Measurements from ENCODE around the gene KIF1A.

- no peak for TF ChIP-seq EZH2 (IDR thresholded peaks at IDR 0.05; ENCODE audit: low read depth, low read length, severe bottlenecking)
- no peak for TF ChIP-seq CTCF (IDR thresholded peaks at IDR 0.05; ENCODE audit: control extremely low read depth in 1 of 3, insufficient read depth in 1 of 3, low read depth in 1 of 3, low read length in 3 of 3)
- no peak for TF ChIP-seq RAD21 (IDR thresholded peaks at IDR 0.05 in 1 of 2, conservative IDR thresholded peaks at IDR 0.05 in 1 of 2; ENCODE audit: low read depth in 2 of 2, low read length in 2 of 2)
- TF ChIP-seq NRF1 (IDR thresholded peaks at IDR 0.05; ENCODE audit: low read depth, low read length), result no peak
- no peak for TF ChIP-seq E2F6 (IDR thresholded peaks at IDR 0.05)
These were observed 26.5 kb downstream of the KIF1A start for GRCh38 chr2:240793313-240794177.
